ENCODE data around the gene STK32C. TPM values are rescaled to one million over a fixed set of nuclear protein-coding genes. Genes with fewer than 3 reads are reported as not detected.

STK32C gene
- total RNA-seq, 4 donors from 2014 or later: 3.3 to 5.7 (median 3.5) TPM

GRCh38 chr10:132170561-132171361 is 137.0 kb downstream of the STK32C start:
- H3K9me3 ChIP-seq: no peaks in the 10 kb centered on the region
- WGBS, 2 donors: 40 to 73% methylated on average over 5 to 11 of the region's 36 CpGs
- intact Hi-C loops (cut with DNase I): no loop called here
- no peaks in the 10 kb centered on the region for H3K27me3 ChIP-seq
- no peak overlapping the region for H3K27ac ChIP-seq
- no peak for TF ChIP-seq POLR2A (IDR thresholded peaks at IDR 0.05)
- TF ChIP-seq, protein P1, sequence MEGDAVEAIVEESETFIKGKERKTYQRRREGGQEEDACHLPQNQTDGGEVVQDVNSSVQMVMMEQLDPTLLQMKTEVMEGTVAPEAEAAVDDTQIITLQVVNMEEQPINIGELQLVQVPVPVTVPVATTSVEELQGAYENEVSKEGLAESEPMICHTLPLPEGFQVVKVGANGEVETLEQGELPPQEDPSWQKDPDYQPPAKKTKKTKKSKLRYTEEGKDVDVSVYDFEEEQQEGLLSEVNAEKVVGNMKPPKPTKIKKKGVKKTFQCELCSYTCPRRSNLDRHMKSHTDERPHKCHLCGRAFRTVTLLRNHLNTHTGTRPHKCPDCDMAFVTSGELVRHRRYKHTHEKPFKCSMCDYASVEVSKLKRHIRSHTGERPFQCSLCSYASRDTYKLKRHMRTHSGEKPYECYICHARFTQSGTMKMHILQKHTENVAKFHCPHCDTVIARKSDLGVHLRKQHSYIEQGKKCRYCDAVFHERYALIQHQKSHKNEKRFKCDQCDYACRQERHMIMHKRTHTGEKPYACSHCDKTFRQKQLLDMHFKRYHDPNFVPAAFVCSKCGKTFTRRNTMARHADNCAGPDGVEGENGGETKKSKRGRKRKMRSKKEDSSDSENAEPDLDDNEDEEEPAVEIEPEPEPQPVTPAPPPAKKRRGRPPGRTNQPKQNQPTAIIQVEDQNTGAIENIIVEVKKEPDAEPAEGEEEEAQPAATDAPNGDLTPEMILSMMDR (IDR thresholded peaks at IDR 0.05): no peak
- peak in 1 of 2 donors; percentile 18 for DNase-seq
- no peaks in the 10 kb centered on the region for H3K36me3 ChIP-seq
- H3K4me3 ChIP-seq (replicated peaks in 1 of 3): no peak overlapping the region
- no peaks in the 10 kb centered on the region for H3K4me1 ChIP-seq

- Histone ChIP-seq H3K36me3 (no peaks in the 10 kb centered on the region), H3K27ac (no peak overlapping the region), H3K4me3 (replicated peaks in 1 of 3) (no peak overlapping the region), H3K27me3 (no peaks in the 10 kb centered on the region), H3K4me1 (no peaks in the 10 kb centered on the region), H3K9me3 (no peaks in the 10 kb centered on the region)
- no peak for TF ChIP-seq POLR2A (IDR thresholded peaks at IDR 0.05)
- TF ChIP-seq, protein P1 (IDR thresholded peaks at IDR 0.05): no peak
- intact Hi-C loops (cut with DNase I): no loop called here
- DNase-seq: no peak
- 87 to 90% methylated on average over 9 to 32 of the region's 46 CpGs for WGBS, 2 donors
Observed at GRCh38 chr10:132169766-132170560, 137.8 kb downstream of the STK32C start.

DNA sequence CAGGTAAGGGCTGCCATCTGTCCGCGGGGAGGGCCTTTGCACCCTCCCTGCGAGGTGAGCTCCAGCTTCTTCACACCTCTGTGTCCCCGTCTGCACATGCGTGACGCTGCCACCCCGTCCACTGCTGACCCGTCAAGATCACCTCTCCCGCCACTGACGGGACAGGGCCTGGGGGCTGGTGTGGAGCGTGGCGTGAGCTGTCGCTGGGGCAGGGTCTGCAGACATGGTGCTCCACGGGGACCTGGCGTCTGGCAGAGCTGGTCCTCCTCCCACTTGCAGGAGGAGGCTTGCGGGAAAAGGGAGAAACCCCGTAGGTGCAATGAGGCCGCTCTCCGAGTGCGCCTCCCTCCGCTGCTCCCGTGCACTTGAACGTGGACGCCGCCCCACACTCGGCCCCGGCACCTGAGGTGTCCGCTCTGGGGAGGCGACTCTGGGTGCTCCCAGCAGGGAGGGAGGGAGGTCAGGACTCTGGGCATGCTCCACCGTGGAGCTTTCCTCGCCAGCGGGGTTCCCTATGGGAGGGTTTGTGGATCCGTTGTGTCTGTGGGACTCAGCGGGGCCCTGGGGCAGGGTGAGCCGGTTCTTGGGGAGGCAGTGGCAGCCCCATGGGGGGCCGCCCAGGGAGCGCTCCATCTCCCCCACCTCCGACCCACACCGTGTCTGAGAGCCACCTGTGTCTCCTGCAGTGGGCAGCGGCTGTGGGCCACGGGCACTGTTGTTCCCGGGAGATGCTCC is 138.6 kb downstream of the STK32C start:
- H3K36me3 ChIP-seq: no peaks in the 10 kb centered on the region
- no peak for DNase-seq
- no peak overlapping the region for H3K27ac ChIP-seq
- H3K4me1 ChIP-seq: no peaks in the 10 kb centered on the region
- H3K27me3 ChIP-seq: no peaks in the 10 kb centered on the region
- TF ChIP-seq, protein P1 (IDR thresholded peaks at IDR 0.05): no peak
- TF ChIP-seq POLR2A (IDR thresholded peaks at IDR 0.05): no peak
- H3K4me3 ChIP-seq (replicated peaks in 1 of 3): no peak overlapping the region
- intact Hi-C loops (cut with DNase I): no loop called here
- 85 to 91% methylated on average over 8 to 40 of the region's 42 CpGs for WGBS, 2 donors
- no peaks in the 10 kb centered on the region for H3K9me3 ChIP-seq

- H3K27me3 ChIP-seq: no peaks in the 10 kb centered on the region
- no peaks in the 10 kb centered on the region for H3K4me1 ChIP-seq
- no peaks in the 10 kb centered on the region for H3K36me3 ChIP-seq
- no peak overlapping the region for H3K4me3 ChIP-seq (replicated peaks in 1 of 3)
- H3K9me3 ChIP-seq: no peaks in the 10 kb centered on the region
- TF ChIP-seq POLR2A (IDR thresholded peaks at IDR 0.05): no peak
- TF ChIP-seq, protein P1 (IDR thresholded peaks at IDR 0.05): no peak
- DNase-seq: no peak
- 80 to 90% methylated on average over 5 to 22 of the region's 28 CpGs for WGBS, 2 donors
- H3K27ac ChIP-seq: no peak overlapping the region
- intact Hi-C loops (cut with DNase I): no loop called here
Observed at GRCh38 chr10:132168571-132169030, 139.1 kb downstream of the STK32C start.
